GM23338 (cell line): ENCODE measurements around the gene HIVEP3.

ENCODE experiments used
- CTCF ChIP-seq, 2 experiments: fragments of 200-600 bp in 1 of 2; sonication (generic) in 1 of 2; conservative IDR thresholded peaks; 2 replicates each; pipeline versions ENCODE4 v1.5.1 to v1.6.1; 2016 to 2017; ENCODE audit warnings: antibody characterized with exemption in 2 of 2, low read depth in 2 of 2, mild to moderate bottlenecking in 2 of 2, moderate library complexity in 1 of 2
- EZH2 ChIP-seq: fragments of 200-600 bp; sonication (generic); IDR thresholded peaks from one replicate; pipeline ENCODE4 v1.8.0; 2017; ENCODE audit warnings: antibody characterized with exemption, mild to moderate bottlenecking, low read depth; ENCODE audit not compliant: unreplicated experiment

- TF ChIP-seq CTCF (conservative IDR thresholded peaks at IDR 0.05; ENCODE audit: low read depth in 2 of 2) (no peak), EZH2 (no peak)
These were observed 207.7 kb downstream of the HIVEP3 start for GRCh38 chr1:41710980-41711379.
